Mucosa of descending colon (tissue), 3 donors: ENCODE results near the gene MMP24. TPM values are rescaled to one million over a fixed set of nuclear protein-coding genes. Genes with fewer than 3 reads are reported as not detected.

Experiments used
- ATAC-seq: fragments of 200-7000 bp; cut with Tn5 transposase; one replicate; pipeline ENCODE4 v1.9.1; 2020; ENCODE audit warnings: mild to moderate bottlenecking, moderate library complexity
- DNase-seq, 3 donors: peaks; one replicate each; pipeline ENCODE4 v3.0.0-alpha.2; 2020
- H3K36me3 ChIP-seq: fragments of 200-600 bp; one replicate; pipeline ENCODE4 v1.8.0; 2021; ENCODE audit warnings: low read depth, mild to moderate bottlenecking
- H3K4me1 ChIP-seq: fragments of 200-600 bp; one replicate; pipeline ENCODE4 v1.8.0; 2021; ENCODE audit warnings: low read depth, mild to moderate bottlenecking
- H3K4me3 ChIP-seq: fragments of 200-600 bp; one replicate; pipeline ENCODE4 v1.8.0; 2021; ENCODE audit warnings: mild to moderate bottlenecking
- H3K9me3 ChIP-seq: fragments of 200-600 bp; one replicate; pipeline ENCODE4 v1.8.0; 2021; ENCODE audit warnings: mild to moderate bottlenecking
- intact Hi-C, 2 donors: fragments of 100-400 bp; cut with DNase I in 1 of 2; cut with micrococcal nuclease in 1 of 2; formaldehyde crosslinking; loops; one replicate each; pipeline versions ENCODE4 v1.11.0 to v1.11.1; 2022; cut with DNase I, micrococcal nuclease
- total RNA-seq, 3 donors: library from RNA; stranded (reverse); fragmentation: NEBNext Ultra II Directional in 2 of 3; extraction: Animal tissue kit (Norgen Biotek cat#: 25700) in 2 of 3; gene quantifications; one replicate each; pipeline versions ENCODE4 v1.2.1 to v1.2.4, GENCODE V29; 2021 to 2023
- TF ChIP-seq, protein P1 (sequence below): fragments of 200-600 bp; IDR thresholded peaks from one replicate; pipeline ENCODE4 v1.8.0; 2022; ENCODE audit warnings: antibody characterized with exemption, mild to moderate bottlenecking
- donor health status: DM: no; HTN: no; CAD: no; lungs with moderate emphysema.
- donor health status: DM: no; HTN: no; CAD: no.
- donor health status: DM: no; HTN: yes; CAD: no.

MMP24 gene
- total RNA-seq, 3 donors from 2014 or later, result 0.24 to 0.70 (median 0.58) TPM

DNA sequence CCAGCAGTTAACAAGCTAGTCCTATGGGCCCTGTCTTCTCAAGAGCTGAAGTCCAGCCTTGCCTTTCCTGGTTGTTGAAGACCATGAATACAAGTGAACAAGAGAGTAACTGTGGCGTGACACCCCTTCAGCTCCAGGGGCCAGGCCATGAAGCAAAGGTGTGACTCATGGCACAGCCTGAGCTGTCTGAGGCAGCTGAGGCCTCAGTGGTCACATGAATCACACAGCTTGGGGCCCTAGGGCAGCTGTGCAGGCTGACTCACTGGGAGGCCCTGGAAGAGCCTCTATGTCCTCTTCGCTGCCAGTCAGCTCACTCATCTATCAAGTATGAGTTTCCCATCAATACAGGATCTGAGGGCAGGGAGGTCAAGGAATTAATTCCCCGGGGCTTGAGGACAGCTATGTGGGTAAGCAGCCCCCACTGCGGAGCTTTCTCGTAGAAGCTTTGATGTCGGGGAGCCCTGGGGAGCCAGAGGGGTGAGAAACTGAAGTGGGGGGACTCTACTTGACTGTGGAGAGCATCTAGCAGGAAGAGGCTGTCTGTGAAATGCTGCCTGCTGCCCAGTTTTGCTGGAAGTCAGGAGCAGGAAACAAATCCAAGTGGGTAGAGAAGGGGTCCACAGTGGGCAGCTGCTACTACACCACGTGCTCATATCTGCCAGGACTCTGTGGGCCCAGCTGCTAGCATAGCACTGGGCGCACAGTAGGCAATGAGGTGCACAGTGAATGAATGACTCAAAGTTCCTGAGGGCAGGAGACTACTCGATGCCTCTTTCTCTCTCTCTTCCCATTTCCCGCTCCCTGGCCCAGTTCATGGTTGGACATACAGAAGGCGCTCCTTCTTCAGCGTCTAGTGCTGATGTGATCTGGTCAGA, 79.4 kb downstream of the MMP24 start:
- DNase-seq (peak in 1 of 3 donors; percentile 70), ATAC-seq (peak; percentile 75)
- Histone ChIP-seq H3K9me3 (no peaks in the 10 kb centered on the region), H3K36me3 (no peaks in the 10 kb centered on the region), H3K4me3 (no peak overlapping the region), H3K4me1 (peaks cover 9% of the 10 kb centered on the region)
- TF ChIP-seq, protein P1, sequence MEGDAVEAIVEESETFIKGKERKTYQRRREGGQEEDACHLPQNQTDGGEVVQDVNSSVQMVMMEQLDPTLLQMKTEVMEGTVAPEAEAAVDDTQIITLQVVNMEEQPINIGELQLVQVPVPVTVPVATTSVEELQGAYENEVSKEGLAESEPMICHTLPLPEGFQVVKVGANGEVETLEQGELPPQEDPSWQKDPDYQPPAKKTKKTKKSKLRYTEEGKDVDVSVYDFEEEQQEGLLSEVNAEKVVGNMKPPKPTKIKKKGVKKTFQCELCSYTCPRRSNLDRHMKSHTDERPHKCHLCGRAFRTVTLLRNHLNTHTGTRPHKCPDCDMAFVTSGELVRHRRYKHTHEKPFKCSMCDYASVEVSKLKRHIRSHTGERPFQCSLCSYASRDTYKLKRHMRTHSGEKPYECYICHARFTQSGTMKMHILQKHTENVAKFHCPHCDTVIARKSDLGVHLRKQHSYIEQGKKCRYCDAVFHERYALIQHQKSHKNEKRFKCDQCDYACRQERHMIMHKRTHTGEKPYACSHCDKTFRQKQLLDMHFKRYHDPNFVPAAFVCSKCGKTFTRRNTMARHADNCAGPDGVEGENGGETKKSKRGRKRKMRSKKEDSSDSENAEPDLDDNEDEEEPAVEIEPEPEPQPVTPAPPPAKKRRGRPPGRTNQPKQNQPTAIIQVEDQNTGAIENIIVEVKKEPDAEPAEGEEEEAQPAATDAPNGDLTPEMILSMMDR, result no peak
- intact Hi-C loops, result no loop called here

DNA sequence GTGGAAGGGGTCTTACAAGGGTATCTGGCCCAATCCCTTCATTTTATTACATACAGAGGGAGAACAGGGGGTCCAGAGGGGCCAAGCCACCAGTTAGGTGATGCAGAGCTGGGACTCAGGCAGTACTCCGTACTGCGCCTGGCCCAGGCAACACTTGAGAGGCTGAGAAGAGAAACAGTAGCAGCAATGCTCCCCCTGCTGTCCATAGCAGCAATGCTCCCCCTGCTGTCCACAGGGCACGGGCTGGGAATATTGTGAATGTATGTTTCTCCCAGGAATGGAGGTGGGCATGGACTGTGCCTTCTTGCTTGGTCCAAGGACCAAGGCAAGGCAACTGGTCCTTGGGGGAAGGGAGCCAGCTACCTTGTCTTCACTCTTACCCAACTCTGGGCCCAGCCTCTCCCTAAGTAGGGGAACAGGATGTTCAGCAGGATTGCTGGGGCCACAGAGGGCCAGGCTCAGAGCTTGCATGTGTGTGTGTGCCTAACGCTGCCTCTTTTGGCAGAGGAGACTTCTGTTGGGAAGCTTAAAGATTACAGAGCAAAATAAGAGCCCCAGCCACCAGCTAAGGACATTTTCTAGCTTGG, 80.5 kb downstream of the MMP24 start:
- Histone ChIP-seq H3K36me3 (no peaks in the 10 kb centered on the region), H3K9me3 (no peaks in the 10 kb centered on the region), H3K4me3 (no peak overlapping the region), H3K4me1 (peaks cover 9% of the 10 kb centered on the region)
- intact Hi-C loops, result no loop called here
- DNase-seq, result peak in 2 of 3 donors; percentile 72 to 75
- peak; percentile 69 for ATAC-seq
- TF ChIP-seq, protein P1, result peak; percentile 71

DNA sequence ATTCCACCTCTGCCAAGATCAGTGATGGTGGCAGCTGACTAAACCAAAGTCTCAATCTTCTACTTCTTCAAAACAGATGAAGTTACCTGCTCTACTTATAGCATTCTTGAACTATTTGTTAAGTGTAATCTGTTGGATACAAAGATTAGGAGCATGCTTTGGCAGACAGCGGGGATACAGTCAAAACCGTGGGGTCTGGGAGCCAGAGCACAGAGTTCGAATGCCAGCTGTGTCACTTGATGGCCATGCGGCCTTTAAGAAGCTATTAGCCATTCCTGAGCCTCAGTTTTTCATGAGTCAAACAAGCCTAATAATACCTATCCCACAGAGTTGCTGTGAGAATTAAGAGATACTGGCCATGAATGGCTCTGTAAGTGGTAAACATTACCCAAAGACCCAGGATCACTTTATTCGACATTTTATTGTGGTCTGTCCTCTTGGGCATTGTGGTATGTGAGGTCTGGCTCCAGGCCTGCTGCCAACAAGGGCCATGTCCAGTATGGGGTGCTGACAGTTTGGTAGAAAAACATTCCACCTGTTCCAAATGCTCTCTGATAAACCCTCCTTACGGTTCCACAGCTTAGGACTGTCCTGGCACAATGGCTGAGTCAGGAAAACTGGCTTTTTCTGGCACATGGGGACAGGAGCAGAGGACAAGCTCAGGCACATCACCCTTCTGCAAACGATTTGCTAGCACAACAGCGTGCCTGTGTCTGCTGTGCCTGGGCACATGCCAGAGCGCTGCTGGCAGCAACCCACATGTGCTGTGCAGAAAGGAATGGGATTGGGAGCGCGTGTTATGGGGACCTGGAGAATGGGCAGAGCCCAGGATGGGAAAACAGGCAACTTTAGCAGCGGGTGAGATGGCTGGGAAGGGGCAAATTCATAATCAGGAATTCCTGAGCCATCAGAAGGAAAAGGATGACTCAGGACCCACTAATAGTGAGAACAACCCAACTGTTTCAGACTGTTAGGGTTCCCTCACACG, 81.5 kb downstream of the MMP24 start:
- TF ChIP-seq, protein P1, result no peak
- DNase-seq, result no peak
- Histone ChIP-seq H3K4me1 (peaks cover 9% of the 10 kb centered on the region), H3K4me3 (no peak overlapping the region), H3K36me3 (no peaks in the 10 kb centered on the region), H3K9me3 (no peaks in the 10 kb centered on the region)
- no peak for ATAC-seq
- intact Hi-C loops, result no loop called here

DNA sequence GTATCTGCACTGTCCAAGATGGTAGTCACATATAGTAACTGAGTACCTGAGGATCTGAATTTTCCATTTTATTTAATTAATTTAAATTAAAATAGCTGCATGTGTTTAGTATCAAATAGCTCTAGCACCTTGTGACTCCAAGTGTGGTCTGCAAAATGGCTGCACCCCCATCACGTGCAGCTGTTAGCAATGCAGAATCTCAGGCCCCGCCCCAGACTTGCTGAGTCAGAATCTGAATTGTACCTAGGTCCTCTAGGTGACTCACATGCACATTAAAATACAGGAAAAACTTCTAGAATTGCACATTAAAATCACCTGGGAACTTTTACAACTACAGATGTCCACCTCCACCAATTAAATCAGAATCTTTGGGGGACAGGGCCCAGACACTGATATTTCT, 84.9 kb downstream of the MMP24 start:
- no peak overlapping the region for H3K4me3 ChIP-seq
- H3K36me3 ChIP-seq, result no peaks in the 10 kb centered on the region
- TF ChIP-seq, protein P1, result no peak
- ATAC-seq (peak; percentile 78), DNase-seq (peak in 2 of 3 donors; percentile 51 to 65)
- intact Hi-C loops, result no loop called here
- no peaks in the 10 kb centered on the region for H3K9me3 ChIP-seq
- H3K4me1 ChIP-seq, result peaks cover 8% of the 10 kb centered on the region

DNA sequence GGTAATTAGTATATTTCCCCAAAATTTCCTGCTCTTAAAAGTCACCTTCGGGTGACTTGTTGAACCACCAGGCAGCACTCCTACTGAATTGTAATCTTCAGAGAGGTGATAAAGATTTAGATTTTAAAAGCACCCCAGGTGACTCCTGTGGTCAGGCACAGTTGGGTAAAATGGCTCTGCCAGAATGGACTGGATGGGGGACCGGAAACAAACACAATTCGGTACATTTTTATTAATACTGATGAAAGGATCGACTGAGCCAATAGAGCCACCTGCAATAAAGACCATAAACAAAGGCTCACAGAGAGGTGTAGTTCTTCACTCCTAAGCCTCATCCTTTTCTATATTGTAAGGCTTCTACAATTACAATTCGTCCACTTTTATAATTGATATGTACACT, 85.3 kb downstream of the MMP24 start:
- Histone ChIP-seq H3K4me3 (no peak overlapping the region), H3K9me3 (no peaks in the 10 kb centered on the region), H3K36me3 (no peaks in the 10 kb centered on the region), H3K4me1 (peaks cover 6% of the 10 kb centered on the region)
- TF ChIP-seq, protein P1, result no peak
- ATAC-seq (no peak), DNase-seq (no peak)
- intact Hi-C loops, result no loop called here
